Measurements from ENCODE around the gene FRRS1.
A peak's percentile ranks its signal among the peaks of the same experiment; 100 is the strongest.
"Not testable (repeated sequence)": the region's sequence is repeated elsewhere in the genome, so short reads cannot be mapped to it uniquely, and the experiment has no call there.

FRRS1 gene

GRCh38 chr1:99759518-99760160, 6.8 kb downstream of the FRRS1 start:
- ChIA-PET POLR2A (no interaction called here), CTCF (no interaction called here)
- no peak for TF ChIP-seq ZNF473 (tag by site-specific recombination; IDR thresholded peaks at IDR 0.05)
- no peak for TF ChIP-seq ZNF701 (tag by site-specific recombination; IDR thresholded peaks at IDR 0.05)
- no peak for TF ChIP-seq MZF1 (tag by site-specific recombination; IDR thresholded peaks at IDR 0.05; ENCODE audit: borderline replicate concordance)
- TF ChIP-seq ZNF670 (tag by site-specific recombination; IDR thresholded peaks at IDR 0.05; ENCODE audit: low read depth), result no peak
- no peak for TF ChIP-seq ZNF121 (tag by site-specific recombination; IDR thresholded peaks at IDR 0.05)
- TF ChIP-seq, protein P1, sequence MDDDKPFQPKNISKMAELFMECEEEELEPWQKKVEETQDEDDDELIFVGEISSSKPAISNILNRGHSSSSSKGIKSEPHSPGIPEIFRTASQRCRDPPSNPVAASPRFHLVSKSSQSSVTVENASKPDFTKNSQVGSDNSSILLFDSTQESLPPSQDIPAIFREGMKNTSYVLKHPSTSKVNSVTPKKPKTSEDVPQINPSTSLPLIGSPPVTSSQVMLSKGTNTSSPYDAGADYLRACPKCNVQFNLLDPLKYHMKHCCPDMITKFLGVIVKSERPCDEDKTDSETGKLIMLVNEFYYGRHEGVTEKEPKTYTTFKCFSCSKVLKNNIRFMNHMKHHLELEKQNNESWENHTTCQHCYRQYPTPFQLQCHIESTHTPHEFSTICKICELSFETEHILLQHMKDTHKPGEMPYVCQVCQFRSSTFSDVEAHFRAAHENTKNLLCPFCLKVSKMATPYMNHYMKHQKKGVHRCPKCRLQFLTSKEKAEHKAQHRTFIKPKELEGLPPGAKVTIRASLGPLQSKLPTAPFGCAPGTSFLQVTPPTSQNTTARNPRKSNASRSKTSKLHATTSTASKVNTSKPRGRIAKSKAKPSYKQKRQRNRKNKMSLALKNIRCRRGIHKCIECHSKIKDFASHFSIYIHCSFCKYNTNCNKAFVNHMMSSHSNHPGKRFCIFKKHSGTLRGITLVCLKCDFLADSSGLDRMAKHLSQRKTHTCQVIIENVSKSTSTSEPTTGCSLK (tag by site-specific recombination; IDR thresholded peaks at IDR 0.05), result no peak
- TF ChIP-seq ZBTB1 (tag by site-specific recombination; IDR thresholded peaks at IDR 0.05), result no peak
- no peak for TF ChIP-seq TCF7L2 (IDR thresholded peaks at IDR 0.05; ENCODE audit: borderline replicate concordance, low read depth, low read length)
- no peak for TF ChIP-seq ZNF248 (tag by site-specific recombination; IDR thresholded peaks at IDR 0.05)
- no peak overlapping the region for H3K27ac ChIP-seq (ENCODE audit: extremely low read depth, low read depth, low read length)
- H3K4me3 ChIP-seq (ENCODE audit: low read depth, low read length), result no peak overlapping the region
- no peaks in the 10 kb centered on the region for H3K36me3 ChIP-seq (ENCODE audit: control insufficient read depth in 2 of 2, insufficient read depth in 1 of 2, low read length in 2 of 2)
- no peaks in the 10 kb centered on the region for H3K9me3 ChIP-seq (ENCODE audit: control insufficient read depth, insufficient read depth, low read depth, low read length)
- no peaks in the 10 kb centered on the region for H3K4me1 ChIP-seq (ENCODE audit: control insufficient read depth, insufficient read depth, low read length)

GRCh38 chr1:99758686-99759517, 7.5 kb downstream of the FRRS1 start:
- H3K4me3 ChIP-seq (ENCODE audit: low read depth, low read length); H3K9me3 ChIP-seq (ENCODE audit: control insufficient read depth, insufficient read depth, low read depth, low read length); CTCF ChIA-PET; POLR2A ChIA-PET; H3K27ac ChIP-seq (ENCODE audit: extremely low read depth, low read depth, low read length); H3K36me3 ChIP-seq (ENCODE audit: control insufficient read depth in 2 of 2, insufficient read depth in 1 of 2, low read length in 2 of 2); H3K4me1 ChIP-seq (ENCODE audit: control insufficient read depth, insufficient read depth, low read length): not testable (repeated sequence)
- TF ChIP-seq SETDB1 (IDR thresholded peaks at IDR 0.05; ENCODE audit: insufficient read length, low read length), result peak; percentile 65

GRCh38 chr1:99758073-99758511, 8.3 kb downstream of the FRRS1 start:
- H3K36me3 ChIP-seq (ENCODE audit: control insufficient read depth in 2 of 2, insufficient read depth in 1 of 2, low read length in 2 of 2), result no peaks in the 10 kb centered on the region
- no peaks in the 10 kb centered on the region for H3K4me1 ChIP-seq (ENCODE audit: control insufficient read depth, insufficient read depth, low read length)
- H3K27ac ChIP-seq (ENCODE audit: extremely low read depth, low read depth, low read length), result no peak overlapping the region
- ChIA-PET POLR2A (no interaction called here), CTCF (no interaction called here)
- H3K4me3 ChIP-seq (ENCODE audit: low read depth, low read length), result no peak overlapping the region
- no peaks in the 10 kb centered on the region for H3K9me3 ChIP-seq (ENCODE audit: control insufficient read depth, insufficient read depth, low read depth, low read length)
- TF ChIP-seq ZBTB48 (tag by site-specific recombination; IDR thresholded peaks at IDR 0.05) (no peak), ZNF549 (tag by site-specific recombination; IDR thresholded peaks at IDR 0.05) (no peak), ZNF350 (tag by site-specific recombination; IDR thresholded peaks at IDR 0.05) (no peak), ZNF692 (tag by site-specific recombination; IDR thresholded peaks at IDR 0.05) (no peak), HOXD13 (CRISPR knock-in tag; IDR thresholded peaks at IDR 0.05; ENCODE audit: borderline replicate concordance) (no peak), ZNF398 (tag by site-specific recombination; IDR thresholded peaks at IDR 0.05) (no peak), ZNF777 (tag by site-specific recombination; IDR thresholded peaks at IDR 0.05; ENCODE audit: borderline replicate concordance) (no peak), ZFP69B (tag by site-specific recombination; IDR thresholded peaks at IDR 0.05) (no peak), OSR2 (tag by site-specific recombination; IDR thresholded peaks at IDR 0.05) (no peak)
- TF ChIP-seq, protein P2, sequence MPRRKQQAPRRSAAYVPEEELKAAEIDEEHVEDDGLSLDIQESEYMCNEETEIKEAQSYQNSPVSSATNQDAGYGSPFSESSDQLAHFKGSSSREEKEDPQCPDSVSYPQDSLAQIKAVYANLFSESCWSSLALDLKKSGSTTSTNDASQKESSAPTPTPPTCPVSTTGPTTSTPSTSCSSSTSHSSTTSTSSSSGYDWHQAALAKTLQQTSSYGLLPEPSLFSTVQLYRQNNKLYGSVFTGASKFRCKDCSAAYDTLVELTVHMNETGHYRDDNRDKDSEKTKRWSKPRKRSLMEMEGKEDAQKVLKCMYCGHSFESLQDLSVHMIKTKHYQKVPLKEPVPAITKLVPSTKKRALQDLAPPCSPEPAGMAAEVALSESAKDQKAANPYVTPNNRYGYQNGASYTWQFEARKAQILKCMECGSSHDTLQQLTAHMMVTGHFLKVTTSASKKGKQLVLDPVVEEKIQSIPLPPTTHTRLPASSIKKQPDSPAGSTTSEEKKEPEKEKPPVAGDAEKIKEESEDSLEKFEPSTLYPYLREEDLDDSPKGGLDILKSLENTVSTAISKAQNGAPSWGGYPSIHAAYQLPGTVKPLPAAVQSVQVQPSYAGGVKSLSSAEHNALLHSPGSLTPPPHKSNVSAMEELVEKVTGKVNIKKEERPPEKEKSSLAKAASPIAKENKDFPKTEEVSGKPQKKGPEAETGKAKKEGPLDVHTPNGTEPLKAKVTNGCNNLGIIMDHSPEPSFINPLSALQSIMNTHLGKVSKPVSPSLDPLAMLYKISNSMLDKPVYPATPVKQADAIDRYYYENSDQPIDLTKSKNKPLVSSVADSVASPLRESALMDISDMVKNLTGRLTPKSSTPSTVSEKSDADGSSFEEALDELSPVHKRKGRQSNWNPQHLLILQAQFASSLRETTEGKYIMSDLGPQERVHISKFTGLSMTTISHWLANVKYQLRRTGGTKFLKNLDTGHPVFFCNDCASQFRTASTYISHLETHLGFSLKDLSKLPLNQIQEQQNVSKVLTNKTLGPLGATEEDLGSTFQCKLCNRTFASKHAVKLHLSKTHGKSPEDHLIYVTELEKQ (tag by site-specific recombination; IDR thresholded peaks at IDR 0.05; ENCODE audit: borderline replicate concordance), result no peak

Measured in HEK293 (cell line).